AG08396 (cell line): ENCODE data around the gene ASAP3.

Source experiments
- DNase-seq: peaks from one replicate; pipeline ENCODE4 v3.0.0; 2012; ENCODE audit warnings: low spot score, mixed read lengths

Gene ASAP3

DNA sequence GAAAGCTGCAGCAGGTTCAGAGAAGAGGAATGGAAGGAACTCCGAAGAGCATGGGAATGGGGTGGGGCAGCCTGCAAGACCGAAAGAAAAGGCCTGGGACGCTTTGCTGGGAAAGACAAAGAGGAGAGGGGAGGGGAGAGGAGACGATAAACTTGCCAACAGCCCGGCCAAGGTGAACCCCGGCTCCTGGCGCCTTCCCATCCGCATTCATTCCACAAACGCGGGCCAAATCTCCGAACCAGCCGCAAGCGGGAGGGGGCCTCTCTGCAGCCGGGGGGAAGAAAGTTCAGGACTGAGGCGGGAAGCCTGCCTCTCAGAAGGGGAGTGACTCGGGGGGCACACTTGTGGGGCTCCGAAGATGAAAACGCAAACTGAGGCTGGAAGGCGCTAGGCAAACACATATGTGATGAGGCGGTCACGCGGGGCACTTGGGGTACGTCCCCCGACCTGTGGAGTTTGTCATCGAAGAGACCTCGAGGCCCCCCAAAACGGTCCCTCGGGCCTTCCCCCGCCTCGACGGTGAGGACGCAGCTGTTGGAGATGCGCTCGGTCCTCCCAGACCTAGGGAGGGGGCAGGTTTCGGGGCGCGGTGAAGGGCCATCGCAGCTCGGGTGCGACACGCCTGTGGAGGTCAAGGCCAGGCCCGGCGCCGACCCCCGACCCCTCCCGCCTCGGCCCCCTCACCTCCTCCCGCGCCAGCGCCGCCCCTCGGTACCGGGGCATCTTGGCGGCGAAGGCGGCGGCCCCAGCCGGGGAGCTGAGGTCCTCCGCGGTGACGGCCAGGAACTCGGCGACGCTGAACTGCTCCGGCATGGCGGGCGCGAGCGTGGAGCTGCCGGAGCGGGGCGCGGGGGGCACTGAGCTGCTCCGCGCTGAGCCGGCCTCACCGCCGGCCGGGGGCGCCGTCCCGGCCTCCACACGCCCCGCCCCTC is at the start of gene ASAP3:
TSS of gene ASAP3 (minus strand) at position 859 of the 932 bp plus-strand sequence. CDS start at position 813, 46 bp downstream.
- DNase-seq = peak; percentile 33

- no peak for DNase-seq
Measured at GRCh38 chr1:23533246-23534023, 49.5 kb upstream of the ASAP3 start.

DNA sequence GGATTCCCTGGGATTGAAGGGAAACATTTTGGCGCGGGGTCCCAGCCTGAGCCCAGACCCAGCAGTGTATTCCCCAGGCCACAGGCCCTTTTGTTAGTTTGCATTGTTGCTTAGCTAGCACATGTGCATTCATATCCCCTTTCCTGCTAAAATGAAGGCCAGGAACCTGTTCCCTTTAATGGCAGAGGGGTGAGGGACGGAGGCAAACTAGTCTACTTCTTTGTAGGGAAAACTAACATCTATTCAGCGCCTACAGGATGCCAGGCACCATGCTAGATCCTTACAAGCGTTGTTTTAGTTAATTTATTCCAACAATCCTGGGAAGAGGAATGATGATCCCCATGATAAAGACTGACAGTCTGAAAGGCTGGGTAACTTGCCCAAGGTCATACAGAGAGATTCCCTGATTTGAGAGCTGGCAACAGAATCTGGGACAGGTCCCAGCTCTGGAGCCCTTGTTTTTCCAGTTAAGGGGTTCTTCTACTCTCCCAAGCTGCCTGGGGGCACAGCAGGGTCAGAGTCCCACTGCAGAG is 47.6 kb upstream of the ASAP3 start:
- DNase-seq = no peak

GRCh38 chr1:23530747-23531561 is 47.0 kb upstream of the ASAP3 start, which contains the start of gene E2F2:
Gene E2F2, minus strand, starts transcription at chr1:23531233. Its CDS starts 440 bp downstream, at chr1:23530793.
- peak; percentile 98 for DNase-seq

- DNase-seq = no peak
Measured at GRCh38 chr1:23530087-23530746, 46.2 kb upstream of the ASAP3 start.

DNA sequence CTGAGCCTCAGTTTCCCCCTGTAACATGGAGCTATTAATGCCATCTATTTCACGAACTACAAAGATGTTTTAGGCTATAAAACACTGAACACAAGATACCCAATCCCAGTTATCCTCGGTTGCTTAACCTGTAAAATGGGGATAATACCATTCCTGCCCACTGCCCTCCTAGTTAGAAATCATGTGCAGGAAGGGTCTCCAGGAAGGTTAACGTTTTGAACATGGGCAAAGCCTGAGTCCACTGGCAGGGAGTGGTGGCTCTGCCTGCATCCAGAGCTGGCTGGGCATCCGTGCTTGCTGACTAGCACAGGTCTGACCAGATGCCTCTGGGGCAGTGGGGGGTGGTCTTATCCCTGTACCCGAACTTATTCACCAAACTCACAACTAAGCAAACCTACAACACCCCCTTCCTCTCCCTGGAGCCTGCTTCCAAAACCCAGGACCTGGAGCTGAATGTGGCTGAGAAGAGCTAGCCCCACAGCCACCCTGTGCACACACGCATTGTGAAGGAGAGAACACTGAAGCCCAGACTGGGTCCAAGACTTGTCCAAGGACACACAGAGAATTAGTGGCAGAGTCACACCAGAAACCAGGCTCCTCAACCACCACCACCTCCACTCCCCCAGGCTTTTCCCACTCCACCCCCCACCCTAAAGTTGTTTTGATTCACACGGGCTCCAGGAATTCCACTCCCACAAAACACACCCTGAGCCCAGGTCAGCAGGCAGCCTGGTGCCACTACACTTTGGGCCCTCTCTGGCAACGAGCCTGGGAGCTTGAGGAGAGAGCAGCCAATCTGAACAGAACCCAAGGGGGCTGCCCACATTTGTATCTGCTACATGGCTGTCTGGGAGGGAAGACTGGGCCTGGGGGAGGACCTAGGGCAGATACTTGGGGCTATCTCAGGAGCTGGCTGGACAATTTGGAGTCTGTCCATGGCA is 45.4 kb upstream of the ASAP3 start:
- DNase-seq = no peak

GRCh38 chr1:23528250-23528978 is 44.4 kb upstream of the ASAP3 start:
- peak; percentile 85 for DNase-seq

GRCh38 chr1:23527900-23528249 is 43.9 kb upstream of the ASAP3 start:
- DNase-seq = no peak

GRCh38 chr1:23527366-23527765 is 43.4 kb upstream of the ASAP3 start:
- no peak for DNase-seq

- no peak for DNase-seq
Measured at GRCh38 chr1:23526329-23527041, 42.5 kb upstream of the ASAP3 start.

- DNase-seq = no peak
Measured at GRCh38 chr1:23525558-23526250, 41.7 kb upstream of the ASAP3 start.

- no peak for DNase-seq
Measured at GRCh38 chr1:23524716-23525401, 40.9 kb upstream of the ASAP3 start.

- DNase-seq = no peak
Measured at GRCh38 chr1:23524163-23524562, 40.2 kb upstream of the ASAP3 start.

GRCh38 chr1:23522244-23522982 is 38.4 kb upstream of the ASAP3 start:
- DNase-seq = no peak

GRCh38 chr1:23521588-23521987 is 37.6 kb upstream of the ASAP3 start:
- no peak for DNase-seq

DNA sequence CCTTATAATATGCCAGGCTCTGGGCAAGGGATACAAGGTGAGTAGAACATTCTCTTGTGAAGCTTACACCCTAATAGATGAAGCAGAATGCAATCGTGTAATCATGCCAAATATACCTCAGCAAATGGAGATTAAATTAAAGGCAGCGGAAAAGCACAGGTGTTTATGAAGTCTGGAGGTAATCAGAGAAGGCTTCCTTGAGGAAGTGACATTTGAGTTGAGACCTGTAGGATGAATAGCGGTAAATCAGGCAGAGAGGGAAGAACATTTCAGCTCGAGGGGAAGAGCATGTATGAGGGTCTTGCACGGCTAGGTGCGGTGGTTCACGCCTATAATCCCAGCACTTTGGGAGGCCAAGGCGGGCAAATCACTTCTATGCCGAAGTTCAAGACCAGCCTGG is 33.6 kb upstream of the ASAP3 start:
- no peak for DNase-seq

DNA sequence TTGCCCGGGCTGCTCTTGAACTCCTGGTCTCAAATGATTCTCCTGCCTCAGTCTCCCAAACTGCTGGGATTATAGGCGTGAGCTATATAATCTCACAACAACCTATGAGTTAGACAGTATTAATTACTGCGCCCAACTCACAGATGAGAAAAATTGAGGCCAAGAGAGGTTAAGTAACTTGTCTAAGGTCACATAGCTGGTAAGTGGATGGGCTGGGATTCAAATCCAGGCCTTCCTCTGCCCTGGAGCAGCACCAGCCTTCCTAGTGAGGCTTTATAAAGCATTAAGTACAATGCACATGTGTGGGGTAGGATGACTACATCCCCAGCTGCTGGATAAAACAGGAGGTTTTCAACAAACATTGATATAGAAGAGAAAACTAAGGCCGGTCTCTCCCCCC is 31.9 kb upstream of the ASAP3 start:
- no peak for DNase-seq
